ENCODE data around the gene OR51S1. TPM values are rescaled to one million over a fixed set of nuclear protein-coding genes. Genes with fewer than 3 reads are reported as not detected.

OR51S1 gene
- total and polyA plus RNA-seq, 2 of the 13 experiments (the other 11 are each of a cell fraction or from before 2014, with no cell fraction given), result not detected

GRCh38 chr11:4891996-4892640 is 43.1 kb upstream of the OR51S1 start:
- Histone ChIP-seq H3K9me3 (ENCODE audit: low read length) (no peaks in the 10 kb centered on the region), H3K9ac (ENCODE audit: insufficient read depth, low read depth, low read length) (no peak overlapping the region), H3K79me2 (ENCODE audit: insufficient read depth, low read length) (no peaks in the 10 kb centered on the region), H3K4me3 (replicated peaks in 1 of 3; ENCODE audit: insufficient read depth in 1 of 3, low read depth in 2 of 3, low read length in 3 of 3) (no peak overlapping the region), H3K36me3 (replicated peaks in 1 of 2; ENCODE audit: control insufficient read depth in 1 of 2, insufficient read depth in 2 of 2, low read length in 2 of 2) (no peaks in the 10 kb centered on the region), H4K20me1 (ENCODE audit: insufficient read depth, low read length) (no peaks in the 10 kb centered on the region), H3K27ac (ENCODE audit: extremely low read length, insufficient read depth, low read length) (no peak overlapping the region), H3K4me2 (ENCODE audit: low read depth, low read length) (no peak overlapping the region), H2AFZ (ENCODE audit: low read length) (no peak overlapping the region), H3K4me1 (ENCODE audit: insufficient read depth, low read length) (no peaks in the 10 kb centered on the region), H3K27me3 (ENCODE audit: control insufficient read depth in 1 of 2, insufficient read depth in 2 of 2, low read length in 2 of 2) (0 out of 5 replicates have a peak, but pooled peaks cover 0 to 2% of the 10 kb centered on the region in 2 experiments)
- in situ Hi-C loops (cut with HindIII; ENCODE audit: extremely low pct_ligation_motif_present, low pct_unique_long_range_greater_than_20kb), result no loop called here
- POLR2A ChIA-PET, result no interaction called here
- no peak for TF ChIP-seq NFE2L2 (IDR thresholded peaks at IDR 0.05; ENCODE audit: low read length)
- TF ChIP-seq ZNF30 (CRISPR knock-in tag; IDR thresholded peaks at IDR 0.05), result no peak
- no peak for TF ChIP-seq KDM6A (CRISPR knock-in tag; IDR thresholded peaks at IDR 0.05; ENCODE audit: low read depth)
- TF ChIP-seq MLLT10 (CRISPR knock-in tag; IDR thresholded peaks at IDR 0.05), result no peak
- no peak for TF ChIP-seq AHR (CRISPR knock-in tag; IDR thresholded peaks at IDR 0.05)
- TF ChIP-seq STAT5B (CRISPR knock-in tag; IDR thresholded peaks at IDR 0.05), result no peak
- no peak for TF ChIP-seq IKZF1 (IDR thresholded peaks at IDR 0.05)
- TF ChIP-seq MLX (CRISPR knock-in tag; IDR thresholded peaks at IDR 0.05), result no peak
- TF ChIP-seq ZNF547 (CRISPR knock-in tag; IDR thresholded peaks at IDR 0.05), result no peak
- no peak for TF ChIP-seq ZNF629 (CRISPR knock-in tag; conservative IDR thresholded peaks at IDR 0.05)
- no peak for TF ChIP-seq ZSCAN29 (CRISPR knock-in tag; conservative IDR thresholded peaks at IDR 0.05)
- ATAC-seq (no peak), DNase-seq (ENCODE audit: low spot score) (no peak), FAIRE-seq (no peak)
- 0% methylated on average over 1 of the region's 1 CpG for WGBS (ENCODE audit: low lambda C conversion rate)
- CTCF ChIA-PET (ENCODE audit: low intra/inter-chr PET ratio, low total read pairs), result no interaction called here
- intact Hi-C loops (cut with micrococcal nuclease; ENCODE audit: unreplicated experiment), result no loop called here
- no TSS peak for BruUV-seq (replicated peaks)

- DNase-seq (ENCODE audit: low spot score) (no peak), ATAC-seq (no peak), FAIRE-seq (no peak)
- POLR2A ChIA-PET, result no interaction called here
- H3K4me1 ChIP-seq (ENCODE audit: insufficient read depth, low read length), result no peaks in the 10 kb centered on the region
- H3K9ac ChIP-seq (ENCODE audit: insufficient read depth, low read depth, low read length), result no peak overlapping the region
- no peaks in the 10 kb centered on the region for H3K27me3 ChIP-seq (ENCODE audit: control insufficient read depth in 1 of 2, insufficient read depth in 2 of 2, low read length in 2 of 2)
- H4K20me1 ChIP-seq (ENCODE audit: insufficient read depth, low read length), result no peaks in the 10 kb centered on the region
- no peaks in the 10 kb centered on the region for H3K36me3 ChIP-seq (replicated peaks in 1 of 2; ENCODE audit: control insufficient read depth in 1 of 2, insufficient read depth in 2 of 2, low read length in 2 of 2)
- no peak overlapping the region for H3K4me3 ChIP-seq (replicated peaks in 1 of 3; ENCODE audit: insufficient read depth in 1 of 3, low read depth in 2 of 3, low read length in 3 of 3)
- H3K4me2 ChIP-seq (ENCODE audit: low read depth, low read length), result no peak overlapping the region
- no TSS peak for BruUV-seq (replicated peaks)
- CTCF ChIA-PET (ENCODE audit: low intra/inter-chr PET ratio, low total read pairs), result no interaction called here
- in situ Hi-C loops (cut with HindIII; ENCODE audit: extremely low pct_ligation_motif_present, low pct_unique_long_range_greater_than_20kb) (no loop called here), intact Hi-C loops (cut with micrococcal nuclease; ENCODE audit: unreplicated experiment) (no loop called here)
- H2AFZ ChIP-seq (ENCODE audit: low read length), result no peak overlapping the region
- H3K27ac ChIP-seq (ENCODE audit: extremely low read length, insufficient read depth, low read length), result no peak overlapping the region
- WGBS (ENCODE audit: low lambda C conversion rate), result 0% methylated on average over 2 of the region's 2 CpGs
- H3K9me3 ChIP-seq (ENCODE audit: low read length), result no peaks in the 10 kb centered on the region
- H3K79me2 ChIP-seq (ENCODE audit: insufficient read depth, low read length), result no peaks in the 10 kb centered on the region
- TF ChIP-seq SRF (IDR thresholded peaks at IDR 0.05; ENCODE audit: low read depth, low read length) (peak; percentile 33; the same call in 1 of the 2 replicates), CEBPB (IDR thresholded peaks at IDR 0.05; ENCODE audit: borderline replicate concordance, low read depth, low read length) (peak; percentile 53), ZNF792 (CRISPR knock-in tag; IDR thresholded peaks at IDR 0.05) (no peak)
Measured at GRCh38 chr11:4890279-4890678, 41.3 kb upstream of the OR51S1 start.
